AG09319 (cell line): ENCODE results near the gene DOCK4.

Source experiments
- DNase-seq: peaks from one replicate; pipeline ENCODE4 v3.0.0-alpha.2; 2010; ENCODE audit warnings: low read depth; ENCODE audit errors: extremely low read depth
- TF ChIP-seq, protein P1 (sequence below): IDR thresholded peaks from 2 replicates; pipeline ENCODE4 v1.5.1; 2011; ENCODE audit warnings: low read depth, mild to moderate bottlenecking, inconsistent platforms, low read length, moderate library complexity

The DOCK4 gene

DNA sequence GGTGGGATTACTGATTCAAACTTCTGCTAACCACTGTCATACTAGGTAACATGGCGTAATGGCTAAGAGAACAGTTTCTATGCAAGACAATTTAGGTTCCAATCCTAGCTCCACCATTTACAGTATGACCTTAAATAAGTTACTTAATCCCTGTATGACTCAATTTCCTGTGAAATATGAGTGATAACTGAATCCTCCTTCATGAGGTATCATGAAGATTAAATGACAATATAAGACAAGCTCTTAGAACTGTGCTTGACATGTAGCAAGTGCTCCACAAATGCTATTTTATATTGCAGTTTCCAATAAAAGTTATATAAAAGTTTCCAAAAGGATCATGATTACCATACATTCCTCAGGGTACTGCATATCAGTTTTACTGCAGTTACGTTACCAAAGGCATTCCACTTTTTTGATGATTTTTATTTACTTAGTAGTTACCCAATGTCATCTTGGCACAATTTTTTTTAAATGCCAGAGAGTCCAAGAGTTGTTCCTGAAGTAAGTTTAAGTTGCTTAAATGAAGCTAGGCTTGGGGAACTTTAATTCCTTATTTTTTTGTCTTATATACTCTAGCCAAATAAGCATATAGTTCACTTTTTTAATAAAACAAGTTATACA, 7.1 kb downstream of the DOCK4 start:
- DNase-seq: no peak
- TF ChIP-seq, protein P1, sequence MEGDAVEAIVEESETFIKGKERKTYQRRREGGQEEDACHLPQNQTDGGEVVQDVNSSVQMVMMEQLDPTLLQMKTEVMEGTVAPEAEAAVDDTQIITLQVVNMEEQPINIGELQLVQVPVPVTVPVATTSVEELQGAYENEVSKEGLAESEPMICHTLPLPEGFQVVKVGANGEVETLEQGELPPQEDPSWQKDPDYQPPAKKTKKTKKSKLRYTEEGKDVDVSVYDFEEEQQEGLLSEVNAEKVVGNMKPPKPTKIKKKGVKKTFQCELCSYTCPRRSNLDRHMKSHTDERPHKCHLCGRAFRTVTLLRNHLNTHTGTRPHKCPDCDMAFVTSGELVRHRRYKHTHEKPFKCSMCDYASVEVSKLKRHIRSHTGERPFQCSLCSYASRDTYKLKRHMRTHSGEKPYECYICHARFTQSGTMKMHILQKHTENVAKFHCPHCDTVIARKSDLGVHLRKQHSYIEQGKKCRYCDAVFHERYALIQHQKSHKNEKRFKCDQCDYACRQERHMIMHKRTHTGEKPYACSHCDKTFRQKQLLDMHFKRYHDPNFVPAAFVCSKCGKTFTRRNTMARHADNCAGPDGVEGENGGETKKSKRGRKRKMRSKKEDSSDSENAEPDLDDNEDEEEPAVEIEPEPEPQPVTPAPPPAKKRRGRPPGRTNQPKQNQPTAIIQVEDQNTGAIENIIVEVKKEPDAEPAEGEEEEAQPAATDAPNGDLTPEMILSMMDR: no peak

DNA sequence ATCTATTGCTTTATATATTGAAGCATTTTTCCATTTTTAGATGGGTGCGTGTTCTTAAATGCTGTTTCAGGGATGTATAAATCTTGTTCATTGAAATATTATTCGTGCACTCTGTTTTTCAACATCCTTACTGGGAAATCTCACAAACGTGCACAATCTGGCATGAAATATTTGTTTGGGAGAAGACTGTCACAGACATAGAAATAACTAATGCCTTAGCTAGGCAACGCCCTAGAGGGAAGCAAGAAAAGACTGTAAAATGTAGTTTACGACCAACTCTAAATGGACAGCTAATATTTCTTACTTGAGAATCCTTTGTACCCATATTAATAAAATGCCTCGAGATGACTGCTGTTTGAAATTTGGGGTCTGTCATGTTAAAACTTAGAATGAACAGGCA, 8.9 kb downstream of the DOCK4 start:
- TF ChIP-seq, protein P1: no peak
- no peak for DNase-seq

DNA sequence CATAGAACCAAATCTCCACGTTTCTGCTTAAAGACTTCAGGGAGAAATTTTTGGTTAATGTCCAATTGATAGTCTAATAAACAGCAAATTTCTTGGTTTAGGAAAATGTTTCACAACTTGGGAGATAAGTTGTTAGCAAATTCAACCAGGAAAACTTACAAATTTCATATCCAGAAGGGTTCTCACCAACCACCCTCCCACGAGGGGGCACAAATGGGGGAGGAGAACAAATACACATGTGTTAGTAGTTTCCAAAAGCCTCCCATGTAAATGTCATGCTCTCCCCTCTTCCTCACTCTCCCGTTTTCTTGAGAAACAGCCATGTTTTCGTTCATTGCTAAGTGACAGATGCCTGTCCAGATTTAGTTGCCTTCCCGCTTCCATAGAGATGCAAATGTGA, 10.5 kb downstream of the DOCK4 start:
- TF ChIP-seq, protein P1: no peak
- DNase-seq: no peak

- TF ChIP-seq, protein P1: no peak
- DNase-seq: no peak
These were observed 12.2 kb downstream of the DOCK4 start for GRCh38 chr7:112193915-112194502.

GRCh38 chr7:112192236-112193154, 13.7 kb downstream of the DOCK4 start:
- DNase-seq: no peak
- TF ChIP-seq, protein P1: no peak

GRCh38 chr7:112190120-112190519, 16.1 kb downstream of the DOCK4 start:
- no peak for DNase-seq
- TF ChIP-seq, protein P1: no peak

DNA sequence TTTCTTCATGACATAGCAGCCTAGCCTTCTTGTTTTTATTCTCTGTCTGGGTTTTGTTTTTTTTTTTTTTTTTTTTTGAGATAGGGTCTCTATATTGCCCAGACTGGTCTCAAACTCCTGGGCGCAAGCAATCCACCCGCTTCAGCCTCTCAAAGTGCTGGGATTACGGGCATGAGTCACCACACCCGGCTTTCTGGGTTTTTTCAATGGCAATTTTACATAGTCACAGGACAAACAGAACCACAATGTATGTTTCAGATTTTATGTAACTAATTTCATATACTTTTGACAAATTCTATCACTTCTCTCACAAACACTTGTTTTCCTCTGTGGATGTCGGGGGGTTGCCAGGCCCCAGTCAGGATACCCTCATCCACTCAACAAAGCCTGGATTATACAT, 16.5 kb downstream of the DOCK4 start:
- DNase-seq: no peak

More for the DNA sequence above, 16.5 kb downstream of the DOCK4 start:
- TF ChIP-seq, protein P1: no peak
